A204.1 (cell line): ENCODE data around the gene OCA2.

Source experiments
- FAIRE-seq: peaks from 2 replicates; lab custom pipeline; 2012; peaks lifted over from hg19 to GRCh38; lab: Jason Lieb, UNC

The OCA2 gene

DNA sequence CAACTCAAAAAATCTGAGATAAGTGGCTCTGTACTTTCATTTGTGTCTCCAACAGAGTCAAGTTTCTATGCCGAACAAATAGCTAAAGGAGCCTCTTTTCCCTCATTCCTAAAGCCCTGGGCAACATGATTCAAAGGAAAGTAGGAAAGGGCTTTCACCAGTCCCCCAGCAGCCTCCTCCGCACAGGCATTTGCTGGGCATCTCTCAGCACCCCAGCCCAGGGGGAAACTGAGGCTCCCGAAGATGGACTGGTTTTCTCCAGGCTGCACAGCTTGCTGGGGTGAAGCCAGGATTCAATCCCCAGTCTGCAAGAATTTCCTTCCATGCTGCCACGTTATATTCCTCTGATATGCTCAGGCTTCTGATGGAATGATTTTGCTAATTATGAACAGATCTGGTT, 163.8 kb downstream of the OCA2 start:
- no peak for FAIRE-seq

DNA sequence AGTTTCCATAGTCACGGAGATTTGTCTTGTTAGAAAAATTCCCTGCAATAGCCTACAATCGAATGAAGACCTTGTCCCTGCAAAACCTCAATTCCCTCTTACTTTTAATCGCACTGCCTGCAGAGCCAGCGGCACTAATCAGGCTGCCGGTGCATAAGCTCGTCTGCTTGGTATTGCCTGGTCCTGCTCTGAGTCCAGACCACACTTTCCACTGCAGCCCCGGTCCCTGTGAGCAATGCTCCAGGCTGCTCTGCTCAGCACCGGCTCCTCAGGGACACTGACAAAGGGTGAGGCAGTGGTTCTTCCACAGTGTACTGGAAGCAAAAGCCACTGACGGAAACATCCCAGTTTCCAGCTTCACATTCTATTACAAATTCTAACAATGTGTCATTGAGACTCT, 164.3 kb downstream of the OCA2 start:
- no peak for FAIRE-seq

DNA sequence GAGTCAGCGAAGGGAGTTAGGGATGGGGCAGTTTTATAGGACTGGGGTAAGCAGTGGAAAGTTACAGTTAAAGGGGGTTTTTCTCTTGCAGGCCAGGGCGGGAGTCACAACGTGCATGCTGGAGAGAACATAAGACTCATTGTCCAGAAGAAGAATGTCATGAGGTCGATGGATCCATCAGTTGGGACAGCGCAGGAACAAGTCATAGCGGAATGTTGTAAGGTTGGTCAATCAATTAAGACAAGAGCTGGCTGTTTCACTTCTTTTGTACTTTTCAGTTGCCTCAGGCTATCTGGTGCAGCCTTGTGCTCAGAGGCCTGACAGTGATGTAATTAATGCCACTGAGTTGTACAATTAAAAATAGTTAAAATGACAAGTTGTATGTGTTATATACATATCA, 165.6 kb downstream of the OCA2 start:
- FAIRE-seq = no peak

DNA sequence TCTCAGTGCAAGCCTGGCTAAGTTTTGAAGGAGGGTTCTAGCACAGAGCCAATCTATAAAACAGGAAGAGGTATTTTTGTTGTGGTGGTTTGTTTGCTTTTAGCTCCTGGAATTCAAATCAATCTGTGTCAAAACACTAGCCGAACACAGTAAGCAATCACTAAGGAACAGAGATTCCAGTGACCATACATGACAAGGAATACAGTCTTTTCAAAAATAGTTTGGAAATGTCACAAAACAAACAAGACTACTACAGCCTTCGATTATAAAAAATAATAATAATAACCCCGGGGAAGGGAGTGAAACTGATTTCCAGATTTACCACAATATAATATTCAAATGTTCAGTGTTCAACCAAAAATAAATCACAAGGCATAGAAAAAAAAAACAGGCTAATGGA, 166.5 kb downstream of the OCA2 start:
- no peak for FAIRE-seq

DNA sequence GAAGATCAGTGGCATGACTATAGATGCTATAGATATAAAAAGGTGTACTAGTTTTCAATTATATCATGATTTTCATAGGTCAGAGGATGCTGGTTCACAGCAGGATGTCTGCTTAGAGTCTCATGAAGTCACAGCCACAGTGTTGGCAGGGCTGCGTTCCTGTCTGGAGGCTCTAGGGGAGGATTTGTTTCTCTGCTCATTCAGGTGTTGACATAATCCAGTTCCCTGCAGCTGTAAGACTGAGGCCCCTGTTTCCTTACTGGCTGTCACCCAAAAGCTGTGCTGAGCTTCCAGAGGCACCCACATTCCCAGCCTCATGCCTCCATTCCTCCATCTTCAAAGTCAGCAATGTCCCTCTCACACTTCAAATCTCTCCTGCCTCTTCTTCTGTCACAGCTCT, 170.7 kb downstream of the OCA2 start:
- no peak for FAIRE-seq

DNA sequence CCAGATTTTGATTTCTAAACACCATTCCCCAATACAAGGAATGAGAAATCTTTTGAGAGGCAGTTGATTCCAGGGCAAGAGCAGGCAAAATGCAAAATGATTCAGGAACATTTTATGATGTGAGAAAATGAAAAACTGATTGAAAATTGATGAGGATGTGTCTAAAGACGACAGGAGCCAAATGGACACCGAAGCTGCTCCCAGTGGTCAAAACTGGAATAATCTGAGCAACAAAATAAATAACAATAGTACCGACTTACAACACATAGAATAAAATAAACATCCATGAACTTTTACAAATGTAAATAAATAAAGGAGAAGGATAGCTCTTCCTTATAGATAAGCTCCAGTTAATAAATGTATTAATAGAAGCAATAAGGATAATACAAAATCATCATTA, 186.8 kb downstream of the OCA2 start:
- FAIRE-seq = no peak

DNA sequence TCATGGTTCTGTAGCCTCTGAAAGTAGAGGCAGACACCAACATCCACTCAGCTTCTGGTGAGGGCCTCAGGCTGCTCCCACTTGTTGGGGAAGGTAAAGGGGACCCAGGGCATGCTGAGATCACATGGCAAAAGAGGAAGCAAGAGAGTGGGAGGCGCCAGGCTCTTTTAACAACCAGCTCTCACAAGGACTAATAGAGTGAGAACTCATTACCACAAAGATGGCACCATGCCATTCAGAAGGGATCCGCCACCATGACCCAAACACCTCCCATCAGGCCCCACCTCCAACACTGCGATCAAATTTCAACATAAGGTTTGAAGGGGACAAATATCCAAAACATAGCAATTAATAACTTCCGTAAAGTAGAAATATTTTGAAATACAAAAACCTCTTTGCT, 192.3 kb downstream of the OCA2 start:
- no peak for FAIRE-seq

DNA sequence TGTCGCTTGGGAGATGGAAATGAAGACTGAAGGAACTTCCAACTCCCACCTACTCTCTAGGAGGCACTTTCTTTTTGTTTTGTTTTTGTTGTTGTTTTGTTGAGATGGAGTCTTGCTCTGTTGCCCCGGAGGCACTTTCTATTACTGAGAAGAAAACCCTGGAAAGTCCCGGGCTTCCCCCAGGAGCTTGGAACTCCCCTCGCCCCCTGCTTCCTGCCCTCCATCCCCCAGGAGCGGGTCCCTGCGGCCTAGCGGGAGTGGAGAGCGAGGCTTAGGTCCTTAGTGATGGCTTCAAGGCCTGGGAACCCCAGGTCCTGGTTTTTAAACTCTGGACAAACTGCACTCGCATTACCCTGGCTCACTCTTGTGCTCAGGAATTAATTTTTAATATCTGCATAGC, 195.7 kb downstream of the OCA2 start:
- no peak for FAIRE-seq

DNA sequence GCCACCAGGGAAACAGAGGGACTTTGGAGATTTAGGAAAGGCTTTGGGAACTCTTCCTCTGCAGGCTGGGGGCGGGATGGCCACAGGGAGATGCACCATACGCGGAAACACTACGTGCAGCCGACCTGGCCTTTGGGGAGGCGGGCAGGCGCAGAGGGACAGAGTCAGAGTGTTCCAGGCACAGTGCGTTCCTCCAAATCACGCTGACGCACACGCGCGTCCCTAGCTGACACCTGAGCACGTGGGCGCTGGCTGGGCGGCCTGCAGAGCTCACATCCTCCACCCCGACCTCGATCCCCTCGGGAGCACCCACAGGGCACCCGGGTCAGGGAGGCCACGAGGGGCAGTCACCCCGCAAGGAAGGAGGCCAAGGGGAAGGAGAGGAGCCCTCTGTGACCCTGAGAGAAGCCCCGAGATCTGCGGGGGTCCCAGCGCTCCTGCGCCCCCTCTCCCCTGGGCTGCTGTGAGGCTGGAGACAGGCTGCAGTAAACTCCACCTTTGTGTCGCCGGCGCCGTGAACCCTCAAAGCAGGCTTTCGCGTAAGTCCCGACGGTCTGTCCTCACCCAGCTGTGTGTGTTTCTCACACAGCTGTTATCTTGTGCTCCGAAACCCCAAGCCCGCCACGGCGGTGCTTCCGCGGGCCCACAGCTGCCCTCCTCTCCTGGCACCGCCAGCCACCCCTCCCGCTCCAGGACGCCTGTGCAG, 196.3 kb downstream of the OCA2 start:
- no peak for FAIRE-seq

DNA sequence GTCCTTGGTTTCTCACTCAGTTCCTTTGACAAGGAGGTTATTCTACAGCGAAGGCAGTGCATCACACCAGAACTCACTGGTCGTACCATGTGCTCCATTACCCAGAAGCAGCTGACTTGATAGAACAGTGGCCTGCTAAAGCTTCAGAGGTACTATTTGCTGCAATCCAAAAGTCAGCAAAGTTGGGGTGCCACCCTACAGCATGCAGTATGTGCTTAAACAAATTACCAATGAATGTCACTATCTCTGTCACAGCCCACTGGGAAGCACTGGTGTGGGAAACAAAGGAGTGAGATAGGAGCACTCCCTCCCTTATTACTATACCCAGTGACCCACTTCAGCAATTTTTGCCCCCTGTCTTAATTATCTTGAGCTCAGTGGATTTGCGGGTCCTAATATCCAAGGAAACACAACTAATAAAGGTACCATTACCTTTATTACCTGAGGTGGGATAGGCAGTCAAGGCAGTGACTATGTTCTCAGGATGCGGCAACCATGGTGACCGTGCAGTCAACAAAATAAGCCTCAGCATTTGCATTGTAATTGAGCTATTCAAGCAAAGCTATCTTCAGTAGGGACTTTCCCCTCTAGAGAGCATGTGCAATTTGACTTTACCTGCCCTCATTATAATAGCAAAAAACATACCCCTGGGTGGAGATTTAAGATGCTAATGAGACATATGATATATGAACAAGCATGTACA, 199.4 kb downstream of the OCA2 start:
- FAIRE-seq = no peak

DNA sequence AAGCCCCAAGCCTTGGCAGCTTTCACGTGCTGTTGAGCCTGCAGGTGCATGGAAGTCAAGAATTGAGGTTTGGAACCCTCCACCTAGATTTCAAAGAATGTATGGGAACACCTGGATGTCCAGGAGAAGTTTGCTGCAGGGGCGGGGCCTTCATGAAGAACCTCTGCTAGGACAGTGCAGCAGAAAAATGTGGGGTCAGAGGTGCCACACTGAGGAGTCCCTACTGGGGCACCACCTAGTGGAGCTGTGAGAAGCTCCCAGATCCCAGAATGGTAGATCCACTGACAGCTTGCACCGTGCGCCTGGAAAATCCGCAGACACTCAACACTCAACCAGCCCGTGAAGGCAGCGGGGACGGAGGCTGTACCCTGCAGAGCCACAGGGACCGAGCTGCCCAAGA, 201.6 kb downstream of the OCA2 start:
- no peak for FAIRE-seq

DNA sequence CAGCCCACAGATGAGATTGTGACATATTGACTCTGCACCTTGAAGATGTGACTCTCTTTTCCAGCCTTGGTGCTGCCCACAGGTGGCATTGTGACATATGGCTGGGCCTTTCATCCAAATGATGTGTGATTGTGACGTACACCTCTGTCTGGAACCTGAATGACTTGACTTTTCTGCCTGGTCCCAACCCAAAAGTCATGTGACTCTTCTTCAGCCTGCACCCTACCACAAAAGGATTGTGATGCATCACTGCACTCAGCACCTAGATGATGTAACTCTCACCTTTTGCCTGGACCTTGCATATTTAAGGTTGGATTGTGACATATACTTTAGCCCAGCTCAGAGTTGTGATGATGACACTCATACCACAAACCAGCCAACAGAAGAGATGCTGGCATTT, 204.5 kb downstream of the OCA2 start:
- FAIRE-seq = no peak

DNA sequence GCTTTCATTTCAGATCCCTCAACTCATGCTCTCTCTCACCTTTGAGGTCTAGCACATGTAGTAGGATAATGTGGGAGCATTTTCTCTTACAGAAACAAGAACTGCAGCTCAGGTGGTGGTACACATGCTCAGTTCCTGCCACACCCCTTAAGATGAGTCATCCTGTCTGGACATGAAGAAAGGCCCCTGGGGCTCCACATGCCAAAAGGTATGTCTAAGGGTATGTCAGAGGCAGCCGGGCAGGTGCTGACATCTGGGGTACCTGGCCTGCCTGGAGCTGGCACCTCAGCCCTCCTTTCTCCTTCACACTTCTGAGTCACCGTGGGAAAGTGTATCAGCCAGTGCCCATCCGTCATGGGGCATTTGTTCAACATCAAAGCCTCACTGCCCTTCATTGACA, 209.9 kb downstream of the OCA2 start:
- FAIRE-seq = no peak

DNA sequence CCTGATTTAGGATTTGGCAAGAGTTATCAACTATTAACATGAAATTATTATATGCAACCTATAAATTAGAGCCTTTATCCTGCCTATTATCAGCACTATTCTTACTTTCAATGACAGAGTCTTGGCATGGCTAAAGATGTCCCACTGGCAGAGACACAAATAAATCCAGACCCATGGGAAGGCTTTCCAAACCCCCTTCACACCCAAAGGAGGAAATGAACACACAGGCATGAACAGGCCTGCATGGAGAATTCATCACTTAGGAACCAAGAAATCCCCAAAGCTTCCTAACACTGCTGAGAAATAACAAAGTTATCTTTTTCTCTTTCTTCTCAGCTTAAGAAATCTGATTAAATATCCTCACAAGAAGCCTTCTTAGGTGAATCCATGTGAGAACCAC, 213.9 kb downstream of the OCA2 start:
- no peak for FAIRE-seq

DNA sequence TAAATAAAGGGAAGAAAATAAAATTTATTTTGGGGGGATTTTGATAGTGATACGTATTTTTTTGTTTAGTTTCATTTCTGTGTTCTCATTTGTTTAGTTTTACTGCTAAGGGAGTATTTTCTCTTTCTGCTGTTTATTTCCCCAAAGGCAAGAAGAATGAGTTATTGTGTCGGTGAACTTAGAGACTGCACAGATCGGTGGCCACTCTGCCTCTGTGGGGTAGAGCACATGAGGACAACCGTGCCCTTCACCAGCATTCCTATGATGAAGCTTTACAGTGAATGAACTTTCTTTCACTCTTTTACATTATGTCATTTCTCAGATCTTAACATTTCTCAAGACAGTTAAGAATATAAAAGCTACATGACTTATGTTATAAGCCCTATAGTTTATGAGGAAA, 214.4 kb downstream of the OCA2 start:
- FAIRE-seq = no peak

DNA sequence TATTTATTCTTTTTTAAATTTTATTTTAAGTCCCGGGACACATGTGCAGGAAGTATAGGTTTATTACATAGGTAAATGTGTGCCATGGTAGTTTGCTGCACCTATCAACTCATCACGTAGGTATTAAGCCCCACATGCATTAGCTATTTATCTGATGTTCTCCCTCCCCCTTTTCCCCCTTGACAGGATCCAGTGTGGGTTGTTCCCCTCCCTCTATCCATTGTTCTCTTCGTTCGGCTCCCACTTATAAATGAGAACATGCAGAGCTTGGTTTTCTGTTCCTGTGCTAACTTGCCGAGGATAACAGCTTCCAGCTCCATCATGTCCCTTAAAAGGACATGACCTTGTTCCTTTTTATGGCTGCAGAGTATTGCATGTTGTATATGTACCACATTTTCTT, 220.3 kb downstream of the OCA2 start:
- no peak for FAIRE-seq

DNA sequence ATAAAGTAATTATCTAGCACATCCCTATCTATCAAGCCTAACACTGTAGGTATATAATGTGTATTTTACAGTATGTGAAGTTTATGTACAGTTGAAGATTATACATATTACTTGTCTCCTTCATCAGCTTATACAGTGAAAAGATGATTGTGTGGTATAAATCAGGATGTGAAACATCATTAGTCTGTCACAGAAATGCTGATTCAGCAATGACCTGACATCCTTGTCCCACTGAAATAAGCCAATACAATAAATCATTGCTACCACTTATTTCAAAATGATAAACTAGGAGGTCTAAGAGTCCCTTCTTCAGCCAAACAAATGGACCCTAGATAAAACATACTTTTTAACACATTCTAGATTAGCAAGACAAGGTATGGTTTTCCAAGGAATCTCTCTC, 225.3 kb downstream of the OCA2 start:
- FAIRE-seq = no peak

DNA sequence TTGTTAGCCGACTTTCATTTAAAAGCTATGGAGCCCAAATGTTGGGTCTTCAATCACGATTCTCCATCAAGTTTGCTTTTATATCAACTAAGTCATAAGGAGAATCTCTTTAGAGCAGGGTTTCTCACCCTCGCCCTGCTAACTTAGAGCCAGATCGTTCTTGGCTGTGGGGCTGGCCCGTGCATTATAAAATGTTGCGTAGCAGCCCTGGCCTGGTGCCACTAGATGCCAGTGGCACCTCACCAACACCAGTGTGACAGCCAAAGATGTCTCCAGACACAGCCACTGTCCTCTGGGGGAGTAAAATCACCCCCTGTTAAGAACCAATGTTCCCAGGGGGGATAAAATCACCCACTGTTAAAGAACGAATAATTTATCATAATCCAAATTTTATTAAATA, 226.1 kb downstream of the OCA2 start:
- FAIRE-seq = no peak

DNA sequence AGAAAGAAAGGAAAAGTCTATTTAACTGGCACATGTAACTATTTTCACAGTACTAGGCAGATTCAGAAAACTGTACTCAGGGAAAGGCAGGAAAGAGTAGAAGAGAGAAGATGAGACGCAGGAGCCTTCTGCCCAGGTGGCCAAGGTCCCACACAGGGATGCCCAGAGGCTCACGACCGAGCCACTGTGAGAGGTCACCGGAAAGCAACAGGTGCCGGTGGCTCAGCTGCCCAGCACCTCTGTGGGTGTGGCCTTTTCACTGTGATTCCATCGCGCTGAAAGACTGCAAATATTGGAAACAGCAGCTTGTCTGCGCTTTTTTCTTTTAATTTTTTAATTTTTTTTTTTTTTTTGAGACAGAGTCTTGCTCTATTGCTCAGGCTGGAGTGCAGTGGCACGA, 226.8 kb downstream of the OCA2 start:
- FAIRE-seq = no peak

DNA sequence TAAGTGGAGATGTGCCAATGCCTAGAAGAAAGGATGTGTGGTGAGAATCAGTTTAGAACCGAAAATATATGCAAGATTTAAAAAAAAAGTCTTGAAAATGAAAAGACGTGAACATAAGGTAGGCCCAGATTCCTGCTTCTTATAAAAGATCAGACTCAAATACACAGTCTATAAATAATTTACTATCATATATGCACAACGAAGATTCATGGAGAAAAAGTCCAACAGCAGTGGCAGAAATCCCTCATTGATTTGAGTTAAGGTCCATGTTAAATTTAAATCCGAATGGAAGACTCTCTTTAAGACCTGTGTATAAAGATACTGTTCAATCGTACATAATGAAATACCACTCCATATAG, 227.2 kb downstream of the OCA2 start:
- FAIRE-seq = no peak

DNA sequence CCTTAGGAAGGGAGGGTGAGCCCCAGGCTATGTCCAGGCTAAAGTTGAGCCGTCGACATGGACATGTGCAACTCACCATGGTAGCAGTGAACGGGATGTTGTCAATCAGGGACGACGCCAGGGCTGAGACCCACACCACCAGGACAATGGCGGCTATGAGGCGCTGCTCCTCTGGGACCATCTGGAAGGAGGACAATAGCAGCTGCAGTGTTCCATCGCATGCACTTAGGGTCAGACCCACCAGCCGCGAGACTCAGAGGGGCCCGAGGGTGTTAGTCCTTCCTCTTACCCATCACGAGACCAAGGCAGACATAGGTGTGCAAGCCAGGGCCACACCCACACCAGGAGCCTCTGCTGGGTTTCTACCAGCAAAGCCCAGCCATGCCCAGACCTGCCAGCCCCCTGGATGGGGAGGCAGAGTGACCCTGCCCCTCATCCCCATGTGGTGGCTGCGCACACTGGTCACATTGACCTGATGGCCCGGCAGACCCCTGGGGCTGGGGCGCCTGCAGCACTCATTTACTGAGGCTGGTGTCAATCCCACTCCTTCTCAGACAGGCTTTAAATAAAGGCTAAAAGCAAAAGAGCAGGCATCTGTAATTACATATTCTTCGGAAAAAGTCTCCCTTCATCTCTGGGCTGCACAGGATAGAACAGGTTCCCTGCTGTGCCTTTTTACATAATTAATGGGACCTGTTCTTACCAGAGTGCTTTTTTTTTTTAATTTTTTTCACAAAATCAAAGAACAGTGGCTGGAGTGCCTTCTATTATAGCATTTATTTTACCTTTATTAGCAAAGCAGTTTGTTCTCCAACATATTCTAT, 227.8 kb downstream of the OCA2 start:
- no peak for FAIRE-seq

DNA sequence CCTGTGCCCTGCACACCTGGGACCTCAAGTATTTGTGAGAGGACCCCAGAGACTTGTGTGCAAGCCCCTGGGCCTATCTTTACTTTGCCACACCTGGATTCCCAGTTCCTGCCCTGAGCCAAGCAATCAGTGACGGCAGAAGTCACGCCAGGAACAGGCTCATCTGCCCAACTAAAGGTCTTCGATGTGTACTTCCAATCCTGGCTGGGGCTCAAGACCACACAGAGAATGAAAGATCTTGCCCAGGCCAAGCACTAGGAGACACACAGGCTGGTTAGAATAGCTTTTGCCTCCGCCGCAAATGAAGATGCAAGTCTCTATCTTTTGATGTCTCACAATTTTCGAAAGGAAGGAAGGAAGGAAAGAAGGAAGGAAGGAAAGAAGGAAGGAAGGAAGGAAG, 228.8 kb downstream of the OCA2 start:
- FAIRE-seq = no peak

DNA sequence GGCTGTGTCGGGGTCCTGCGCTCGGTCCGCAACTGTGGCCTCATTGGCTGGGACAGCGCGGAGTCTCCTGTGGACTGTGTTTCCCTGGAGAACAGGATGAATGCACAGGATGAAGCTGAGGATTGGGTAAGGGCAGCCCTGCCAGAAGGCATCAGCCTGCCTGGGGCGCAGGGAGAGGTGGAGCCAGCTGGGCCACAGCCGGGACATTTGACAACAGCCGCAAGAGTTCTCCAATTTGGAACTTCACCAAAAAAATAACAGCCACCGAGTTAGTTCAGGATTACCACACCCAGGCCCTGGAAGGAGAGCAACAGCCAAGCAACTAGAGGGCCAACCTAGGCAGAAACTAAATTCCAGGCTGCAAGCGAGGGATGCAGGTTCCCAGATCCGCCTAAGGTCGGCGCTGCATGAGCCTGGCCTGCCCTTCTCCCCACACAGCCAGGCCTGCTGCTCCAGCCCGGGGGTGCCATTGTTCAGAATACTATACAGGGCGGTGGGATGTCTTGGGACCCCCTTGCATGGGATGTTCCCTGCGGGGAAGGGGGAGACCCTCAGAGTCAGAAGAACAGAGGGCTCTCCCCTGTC, 229.3 kb downstream of the OCA2 start:
- FAIRE-seq = no peak
